Panc1 (cell line): ENCODE results near the gene ZNF410.
"Not testable (repeated sequence)": the region's sequence is repeated elsewhere in the genome, so short reads cannot be mapped to it uniquely, and the experiment has no call there.

Source experiments
- SIN3A ChIP-seq: IDR thresholded peaks from 2 replicates; pipeline ENCODE4 v1.6.1; 2012; ENCODE audit warnings: low read depth, mild to moderate bottlenecking, low read length, moderate library complexity, borderline replicate concordance; ENCODE audit not compliant: insufficient read depth
- TCF7L2 ChIP-seq: IDR thresholded peaks from 2 replicates; pipeline ENCODE4 v1.6.1; 2011; ENCODE audit warnings: mild to moderate bottlenecking, low read depth, low read length, inconsistent platforms
- TF ChIP-seq, protein P1 (sequence below): fragments of 450-650 bp; IDR thresholded peaks from 2 replicates; pipeline ENCODE4 v1.5.1; 2017; ENCODE audit warnings: mild to moderate bottlenecking

DNA sequence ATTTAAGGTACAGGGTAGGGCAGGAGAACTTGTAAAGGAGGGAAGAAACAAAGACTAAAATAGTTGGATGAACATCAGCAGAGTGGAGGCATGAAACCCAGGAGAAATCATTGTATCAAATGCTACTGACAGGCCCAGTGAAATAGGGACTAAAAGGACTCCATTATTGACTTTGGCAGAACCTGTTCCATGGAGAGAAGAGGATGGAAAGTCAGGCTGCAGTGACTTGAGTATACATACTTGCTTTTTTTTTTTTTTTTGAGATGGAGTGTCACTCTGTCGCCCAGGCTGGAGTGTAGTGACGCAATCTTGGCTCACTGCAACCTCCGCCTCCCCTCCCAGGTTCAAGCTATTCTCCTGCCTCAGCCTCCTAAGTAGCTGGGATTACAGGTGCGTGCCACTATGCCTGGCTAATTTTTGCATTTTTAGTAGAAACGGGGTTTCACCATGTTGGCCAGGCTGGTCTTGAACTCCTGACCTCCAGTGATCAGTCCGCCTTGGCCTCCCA, 7.6 kb downstream of the ZNF410 start:
- TF ChIP-seq, protein P1, sequence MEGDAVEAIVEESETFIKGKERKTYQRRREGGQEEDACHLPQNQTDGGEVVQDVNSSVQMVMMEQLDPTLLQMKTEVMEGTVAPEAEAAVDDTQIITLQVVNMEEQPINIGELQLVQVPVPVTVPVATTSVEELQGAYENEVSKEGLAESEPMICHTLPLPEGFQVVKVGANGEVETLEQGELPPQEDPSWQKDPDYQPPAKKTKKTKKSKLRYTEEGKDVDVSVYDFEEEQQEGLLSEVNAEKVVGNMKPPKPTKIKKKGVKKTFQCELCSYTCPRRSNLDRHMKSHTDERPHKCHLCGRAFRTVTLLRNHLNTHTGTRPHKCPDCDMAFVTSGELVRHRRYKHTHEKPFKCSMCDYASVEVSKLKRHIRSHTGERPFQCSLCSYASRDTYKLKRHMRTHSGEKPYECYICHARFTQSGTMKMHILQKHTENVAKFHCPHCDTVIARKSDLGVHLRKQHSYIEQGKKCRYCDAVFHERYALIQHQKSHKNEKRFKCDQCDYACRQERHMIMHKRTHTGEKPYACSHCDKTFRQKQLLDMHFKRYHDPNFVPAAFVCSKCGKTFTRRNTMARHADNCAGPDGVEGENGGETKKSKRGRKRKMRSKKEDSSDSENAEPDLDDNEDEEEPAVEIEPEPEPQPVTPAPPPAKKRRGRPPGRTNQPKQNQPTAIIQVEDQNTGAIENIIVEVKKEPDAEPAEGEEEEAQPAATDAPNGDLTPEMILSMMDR: not testable (repeated sequence)
- TF ChIP-seq TCF7L2, SIN3A: not testable (repeated sequence)
